GM12878 (cell line): Measurements from ENCODE around the gene ARHGAP22. TPM values are rescaled to one million over a fixed set of nuclear protein-coding genes. Genes with fewer than 3 reads are reported as not detected.

Experiments used
- ATAC-seq: fragments of 200-7000 bp; cut with Tn5 transposase; 3 replicates; pipeline ENCODE4 v1.9.1; 2020; ENCODE audit warnings: mild to moderate bottlenecking, moderate library complexity
- BruUV-seq: library from RNA; stranded (reverse); fragments of 400-500 nt; replicated peaks from 2 replicates; lab custom pipeline; 2021; lab: Mats Ljungman, UMichigan
- CTCF ChIA-PET: fragments of 300-600 bp; sonication (Branson Sonifier 250); formaldehyde crosslinking; extraction: SDS; loops from one replicate; lab custom pipeline; 2021; ENCODE audit warnings: inconsistent platforms; lab: Yijun Ruan, JAX
- POLR2A ChIA-PET: fragments of 350-600 bp; formaldehyde crosslinking; extraction: SDS; loops from one replicate; lab custom pipeline; 2021; ENCODE audit warnings: inconsistent platforms; lab: Charles Lee
- RAD21 ChIA-PET: fragments of 300-600 bp; sonication (Branson Sonifier 250); formaldehyde crosslinking; loops from one replicate; lab custom pipeline; 2023; ENCODE audit warnings: antibody characterized with exemption; ENCODE audit not compliant: unreplicated experiment; lab: Charles Lee
- SMC1A ChIA-PET: fragments of 300-600 bp; sonication (Branson Sonifier 250); formaldehyde crosslinking; loops from one replicate; lab custom pipeline; 2023; ENCODE audit not compliant: unreplicated experiment, uncharacterized antibody; lab: Charles Lee
- DNase-seq: peaks from one replicate; pipeline ENCODE4 v3.0.0-alpha.2; 2011; ENCODE audit warnings: low read depth, low spot score
- FAIRE-seq: peaks from 3 replicates; lab custom pipeline; 2011; peaks lifted over from hg19 to GRCh38; lab: Jason Lieb, UNC
- H2AFZ ChIP-seq: 2 replicates; pipeline ENCODE4 v1.6.0; 2011; ENCODE audit warnings: low read depth, low read length, control low read depth; ENCODE audit not compliant: control insufficient read depth
- H3K27ac ChIP-seq: 2 replicates; pipeline ENCODE4 v1.5.1; 2011; ENCODE audit warnings: control low read depth; ENCODE audit not compliant: control insufficient read depth, insufficient read depth
- H3K27me3 ChIP-seq, 2 experiments: replicated peaks in 1 of 2; 2 replicates each; pipeline versions ENCODE4 v1.6.0 to v1.6.1; 2011; ENCODE audit warnings: low read length in 1 of 2; ENCODE audit not compliant: control insufficient read depth in 2 of 2, insufficient read depth in 2 of 2
- H3K36me3 ChIP-seq, 2 experiments: 2 replicates each; pipeline ENCODE4 v1.5.1; 2011; ENCODE audit warnings: low read length in 1 of 2; ENCODE audit not compliant: control insufficient read depth in 2 of 2, insufficient read depth in 2 of 2
- H3K4me1 ChIP-seq: 2 replicates; pipeline ENCODE4 v1.6.1; 2011; ENCODE audit warnings: mild to moderate bottlenecking, low read length, moderate library complexity, mixed read lengths; ENCODE audit not compliant: control insufficient read depth, insufficient read depth
- H3K4me2 ChIP-seq: 2 replicates; pipeline ENCODE4 v1.6.0; 2011; ENCODE audit warnings: control low read depth; ENCODE audit not compliant: control insufficient read depth, insufficient read depth
- H3K4me3 ChIP-seq: fragments of 200-600 bp; sonication (generic); 2 replicates; pipeline ENCODE4 v1.5.1; 2016
- H3K79me2 ChIP-seq: 2 replicates; pipeline ENCODE4 v1.6.0; 2011; ENCODE audit warnings: low read length; ENCODE audit not compliant: control insufficient read depth, insufficient read depth
- H3K9ac ChIP-seq: 2 replicates; pipeline ENCODE4 v1.8.0; 2011; ENCODE audit warnings: low read length, control low read depth, mixed read lengths; ENCODE audit not compliant: control insufficient read depth, insufficient read depth
- H3K9me3 ChIP-seq: replicated peaks from 3 replicates; pipeline ENCODE4 v1.5.1; 2011; ENCODE audit warnings: mild to moderate bottlenecking, low read length; ENCODE audit not compliant: control insufficient read depth, insufficient read depth
- H4K20me1 ChIP-seq: 2 replicates; pipeline ENCODE4 v1.6.0; 2011; ENCODE audit not compliant: control insufficient read depth, insufficient read depth
- CHD2 ChIP-seq: IDR thresholded peaks from 2 replicates; pipeline ENCODE4 v1.6.1; 2011; ENCODE audit warnings: low read depth, low read length, improper control_type of control experiment, borderline replicate concordance
- KLF5 ChIP-seq: fragments of 450-650 bp; IDR thresholded peaks from 2 replicates; pipeline ENCODE4 v1.6.1; 2014; ENCODE audit warnings: mild to moderate bottlenecking; ENCODE audit not compliant: partially characterized antibody
- POLR2AphosphoS2 ChIP-seq: IDR thresholded peaks from 2 replicates; pipeline ENCODE4 v1.6.1; 2011; ENCODE audit warnings: low read depth, mild to moderate bottlenecking, low read length, improper control_type of control experiment, moderate library complexity
- PRDM15 ChIP-seq: fragments of 450-650 bp; formaldehyde crosslinking; IDR thresholded peaks from 2 replicates; pipeline ENCODE4 v1.4.0; 2020; ENCODE audit warnings: mild to moderate bottlenecking, moderate library complexity
- RELB ChIP-seq: fragments of 450-650 bp; IDR thresholded peaks from 2 replicates; pipeline ENCODE4 v1.6.1; 2017; ENCODE audit warnings: low read depth, mild to moderate bottlenecking, moderate library complexity
- TBL1XR1 ChIP-seq: IDR thresholded peaks from 2 replicates; pipeline ENCODE4 v1.6.1; 2012; ENCODE audit warnings: low read depth, low read length, improper control_type of control experiment
- ZSCAN29 ChIP-seq: fragments of 450-650 bp; IDR thresholded peaks from 2 replicates; pipeline ENCODE4 v1.6.1; 2017; ENCODE audit warnings: mild to moderate bottlenecking, moderate library complexity
- WGBS: methylation state at CpG from one replicate; pipeline ENCODE4 v1.1.6; 2016; ENCODE audit warnings: low lambda C conversion rate; ENCODE audit not compliant: insufficient replicate concordance, insufficient coverage; ENCODE audit errors: missing lambda C conversion rate; 5-methylcytosine and 5-hydroxymethylcytosine counted together
- in situ Hi-C: fragments of 300-500 bp; cut with MboI; formaldehyde crosslinking; loops from 9 replicates; pipeline ENCODE4 v1.14.3; 2018; ENCODE audit warnings: mixed read lengths
- intact Hi-C: fragments of 100-400 bp; cut with micrococcal nuclease; formaldehyde crosslinking; loops from one replicate; pipeline ENCODE4 v1.14.2; 2022; ENCODE audit not compliant: unreplicated experiment
- polyA plus RNA-seq, 11 experiments: library from polyadenylated mRNA; depleted of rRNA in 4 of 11; unstranded in 6 of 11; stranded (reverse) in 5 of 11; fragments of >200 nt; fragmentation: Nextera tagmentation in 4 of 11; fragmentation: Illumina TruSeq in 1 of 11; extraction: Ambion mirVana in 4 of 11; extraction: Trizol in 1 of 11; gene quantifications; 1 replicate in 1 of 11; 2 replicates in 10 of 11; pipeline versions ENCODE4 v1.2.1 to v1.2.3, GENCODE V29; 2011 to 2016; ENCODE audit warnings: inconsistent platforms in 2 of 11, missing spikeins in 2 of 11, low read depth in 1 of 11
- total RNA-seq, 4 experiments: library from RNA; depleted of rRNA in 3 of 4; stranded (reverse); fragments of >200 nt in 3 of 4; fragmentation: Illumina TruSeq in 1 of 4; extraction: Trizol in 1 of 4; gene quantifications; 2 replicates each; pipeline versions ENCODE4 v1.2.1 to v1.2.3, GENCODE V29; 2013 to 2021

ARHGAP22 gene
- total and polyA plus RNA-seq, 10 of the 15 experiments (the other 5 are each of a cell fraction or from before 2014, with no cell fraction given): 0.07 to 0.61 (median 0.18) TPM; not detected in 5

- no peak overlapping the region for H3K4me2 ChIP-seq
- 50% methylated on average over 2 of the region's 2 CpGs for WGBS
- no peaks in the 10 kb centered on the region; the same call in 1 of the 3 replicates for H3K9me3 ChIP-seq
- no peaks in the 10 kb centered on the region for H3K36me3 ChIP-seq
- FAIRE-seq (no peak), ATAC-seq (no peak), DNase-seq (no peak)
- CTCF ChIA-PET: interaction anchor here (1.1 to 1.3 kb wide), 2 partner anchors 145 to 151 kb away, joined by 3 to 4 read pairs; no protein-coding TSS in a partner anchor
- H2AFZ ChIP-seq: no peak overlapping the region
- TF ChIP-seq KLF5 (no peak), RELB (no peak), TBL1XR1 (no peak), ZSCAN29 (no peak), PRDM15 (CRISPR knock-in tag) (no peak), CHD2 (no peak), POLR2AphosphoS2 (no peak)
- H3K4me3 ChIP-seq: no peak overlapping the region
- no peaks in the 10 kb centered on the region for H3K79me2 ChIP-seq
- H4K20me1 ChIP-seq: no peaks in the 10 kb centered on the region
- BruUV-seq: no TSS peak
- no peaks in the 10 kb centered on the region for H3K27me3 ChIP-seq
- intact Hi-C loops: no loop called here
- H3K4me1 ChIP-seq: peaks cover 12% of the 10 kb centered on the region
- H3K9ac ChIP-seq: no peak overlapping the region
- SMC1A ChIA-PET: interaction anchor here (0.8 to 2.1 kb wide), 4 partner anchors 11 to 203 kb away, joined by 3 to 8 read pairs (median 4); no protein-coding TSS in a partner anchor
- in situ Hi-C loops: loop anchor here (10.0 kb wide), 1 partner anchor 298 kb away; no protein-coding TSS in a partner anchor
- POLR2A ChIA-PET: no interaction called here
- RAD21 ChIA-PET: interaction anchor here (1.0 kb wide), 1 partner anchor 146 kb away, joined by 3 read pairs; no protein-coding TSS in a partner anchor
- no peak overlapping the region for H3K27ac ChIP-seq
Observed at GRCh38 chr10:48512861-48513260, 92.0 kb downstream of the ARHGAP22 start.
